Peyer's patch (tissue), 4 donors: ENCODE measurements around the gene PADI2.

Experiments
- POLR2A ChIP-seq, 2 donors: fragments of 450-650 bp; IDR thresholded peaks; one replicate each; pipeline ENCODE4 v1.5.1; 2017; ENCODE audit warnings: antibody characterized with exemption in 2 of 2, mild to moderate bottlenecking in 2 of 2, moderate library complexity in 2 of 2
- TF ChIP-seq, protein P1 (sequence below), 6 experiments: fragments of 450-650 bp in 4 of 6; fragments of 200-600 bp in 2 of 6; sonication (generic) in 1 of 6; IDR thresholded peaks; one replicate each; pipeline ENCODE4 v1.5.1; 2017 to 2019; ENCODE audit warnings: antibody characterized with exemption in 6 of 6, mild to moderate bottlenecking in 3 of 6, moderate library complexity in 1 of 6

DNA sequence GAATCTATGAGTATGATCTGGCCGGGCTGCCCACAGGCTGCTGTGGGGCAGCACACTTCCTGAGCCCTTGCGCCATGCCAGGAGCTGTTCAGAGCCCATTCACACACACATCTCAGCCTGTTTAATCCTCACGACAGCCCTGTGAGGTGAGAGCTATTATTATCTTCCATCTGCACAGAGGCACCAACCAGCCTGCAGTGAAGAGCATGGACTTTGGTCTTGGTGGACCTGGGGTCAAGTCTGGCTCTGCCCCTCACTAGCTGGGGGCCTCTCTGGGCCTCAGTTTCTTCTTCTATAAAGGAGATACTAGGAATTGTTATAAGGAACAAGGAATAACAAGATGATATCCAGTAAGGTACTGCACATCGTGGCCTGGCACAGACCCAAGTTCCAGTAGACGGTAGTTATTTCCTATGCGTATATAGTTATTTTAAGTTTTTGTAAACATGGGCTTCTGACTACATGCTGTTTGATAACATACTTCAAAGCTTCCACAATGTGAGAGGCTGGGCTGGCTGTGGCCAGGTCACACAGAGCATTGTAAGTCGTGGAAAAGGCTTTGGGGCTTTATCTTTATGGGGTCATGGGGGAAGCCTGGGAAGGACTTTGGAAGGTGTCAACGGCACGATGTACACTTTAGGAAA is 3.4 kb upstream of the PADI2 start:
- no peak for TF ChIP-seq POLR2A (IDR thresholded peaks at IDR 0.05)
- TF ChIP-seq, protein P1, sequence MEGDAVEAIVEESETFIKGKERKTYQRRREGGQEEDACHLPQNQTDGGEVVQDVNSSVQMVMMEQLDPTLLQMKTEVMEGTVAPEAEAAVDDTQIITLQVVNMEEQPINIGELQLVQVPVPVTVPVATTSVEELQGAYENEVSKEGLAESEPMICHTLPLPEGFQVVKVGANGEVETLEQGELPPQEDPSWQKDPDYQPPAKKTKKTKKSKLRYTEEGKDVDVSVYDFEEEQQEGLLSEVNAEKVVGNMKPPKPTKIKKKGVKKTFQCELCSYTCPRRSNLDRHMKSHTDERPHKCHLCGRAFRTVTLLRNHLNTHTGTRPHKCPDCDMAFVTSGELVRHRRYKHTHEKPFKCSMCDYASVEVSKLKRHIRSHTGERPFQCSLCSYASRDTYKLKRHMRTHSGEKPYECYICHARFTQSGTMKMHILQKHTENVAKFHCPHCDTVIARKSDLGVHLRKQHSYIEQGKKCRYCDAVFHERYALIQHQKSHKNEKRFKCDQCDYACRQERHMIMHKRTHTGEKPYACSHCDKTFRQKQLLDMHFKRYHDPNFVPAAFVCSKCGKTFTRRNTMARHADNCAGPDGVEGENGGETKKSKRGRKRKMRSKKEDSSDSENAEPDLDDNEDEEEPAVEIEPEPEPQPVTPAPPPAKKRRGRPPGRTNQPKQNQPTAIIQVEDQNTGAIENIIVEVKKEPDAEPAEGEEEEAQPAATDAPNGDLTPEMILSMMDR (IDR thresholded peaks at IDR 0.05) = no peak
